Aorta (tissue), 5 donors: ENCODE measurements around the gene MMEL1. TPM values are rescaled to one million over a fixed set of nuclear protein-coding genes. Genes with fewer than 3 reads are reported as not detected.

Source experiments
- ATAC-seq: fragments of 200-7000 bp; cut with Tn5 transposase; one replicate; pipeline ENCODE4 v1.9.1; 2022; ENCODE audit warnings: moderate library complexity; ENCODE audit not compliant: low FRiP score
- DNase-seq, 2 donors: peaks; one replicate each; pipeline ENCODE4 v3.0.0-alpha.2; 2020
- H3K27ac ChIP-seq, 2 donors: one replicate each; pipeline ENCODE4 v1.5.1; 2013; ENCODE audit warnings: low read length in 2 of 2, mild to moderate bottlenecking in 2 of 2, moderate library complexity in 2 of 2, control low read depth in 1 of 2, inconsistent platforms in 1 of 2, low read depth in 1 of 2
- H3K27me3 ChIP-seq, 2 donors: one replicate each; pipeline ENCODE4 v1.6.1; 2013; ENCODE audit warnings: control low read depth in 1 of 2, low read length in 1 of 2, mild to moderate bottlenecking in 1 of 2, moderate library complexity in 1 of 2; ENCODE audit not compliant: insufficient read depth in 2 of 2, control insufficient read depth in 1 of 2
- H3K36me3 ChIP-seq, 2 donors: one replicate each; pipeline ENCODE4 v1.6.1; 2013; ENCODE audit warnings: control low read depth in 1 of 2, low read length in 1 of 2, mild to moderate bottlenecking in 1 of 2; ENCODE audit not compliant: insufficient read depth in 2 of 2, control insufficient read depth in 1 of 2
- H3K4me1 ChIP-seq, 2 donors: one replicate each; pipeline ENCODE4 v1.6.1; 2013; ENCODE audit warnings: low read length in 2 of 2, control low read depth in 1 of 2, mild to moderate bottlenecking in 1 of 2, moderate library complexity in 1 of 2; ENCODE audit not compliant: insufficient read depth in 2 of 2, control insufficient read depth in 1 of 2
- H3K4me3 ChIP-seq, 2 donors: one replicate each; pipeline ENCODE4 v1.5.1; 2013; ENCODE audit warnings: low read length in 2 of 2, control low read depth in 1 of 2, mild to moderate bottlenecking in 1 of 2
- H3K9me3 ChIP-seq: one replicate; pipeline ENCODE4 v1.6.1; 2013; ENCODE audit warnings: mild to moderate bottlenecking, low read length; ENCODE audit not compliant: control insufficient read depth
- WGBS, 2 donors: extraction: QIAGEN DNeasy Blood & Tissue Kit; methylation state at CpG; one replicate each; pipeline ENCODE4 v1.1.7; 2013; 5-methylcytosine and 5-hydroxymethylcytosine counted together
- intact Hi-C, 2 donors: fragments of 100-400 bp; cut with DNase I; formaldehyde crosslinking; loops; one replicate each; pipeline versions ENCODE4 v1.14.2 to v1.15.0; 2022
- polyA plus RNA-seq, 2 donors: library from polyadenylated mRNA; stranded (reverse); fragments of 200-250 nt; gene quantifications; one replicate each; pipeline ENCODE4 v1.2.3, GENCODE V29; 2013
- total RNA-seq, 2 donors: library from RNA; stranded (reverse); fragmentation: NEBNext Ultra II Directional; extraction: Animal tissue kit (Norgen Biotek cat#: 25700); gene quantifications; one replicate each; pipeline ENCODE4 v1.2.1, GENCODE V29; 2021
- donor health status: healthy with polysubstance abuse.
- donor health status: Bipolar disorder and iron deficiency.
- donor health status: DM: no; HTN: no; CAD: no.
- donor health status: DM: no; HTN: no; CAD: no.
- donor health status: DM: yes; HTN: yes; CAD: no.

MMEL1 gene
- total and polyA plus RNA-seq, 4 donors = 0.63 to 2.4 (median 1.4) TPM

DNA sequence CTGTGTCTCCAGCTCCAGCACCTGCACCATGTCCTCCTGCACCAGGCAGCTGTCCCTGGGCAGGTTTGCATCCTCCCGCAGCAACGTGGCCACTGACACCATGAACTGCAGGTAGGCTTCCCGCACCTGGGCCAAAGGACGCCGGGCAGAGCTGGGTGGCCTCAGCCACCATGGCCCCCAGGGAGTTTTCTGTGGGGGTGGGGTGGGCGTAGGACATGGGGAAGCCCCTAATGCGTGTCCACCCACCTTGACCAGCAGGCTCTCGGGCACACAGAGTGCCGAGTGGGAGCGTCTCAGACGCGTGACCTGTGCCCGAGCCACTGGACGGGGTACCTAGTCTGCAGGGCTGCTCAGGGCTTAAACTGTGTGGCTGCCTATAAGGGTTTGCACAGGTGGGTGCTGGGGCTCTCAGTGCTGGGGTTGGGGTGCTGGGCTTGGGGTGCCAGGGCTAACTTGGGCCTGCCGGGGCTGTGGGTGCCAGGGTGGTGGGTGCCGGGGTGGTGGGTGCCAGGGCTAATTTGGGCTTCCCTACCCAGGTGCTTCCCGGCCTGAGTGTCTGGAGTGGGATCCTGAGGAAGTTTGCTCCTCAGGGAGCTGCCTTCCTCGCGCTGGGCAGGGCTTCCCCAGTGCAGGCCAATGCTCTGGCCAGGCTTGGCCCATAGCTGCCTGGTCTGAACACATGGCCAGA lies 28.5 kb downstream of the MMEL1 start:
- intact Hi-C loops = no loop called here
- H3K27me3 ChIP-seq = no peaks in the 10 kb centered on the region
- WGBS, 2 donors = 83 to 91% methylated on average over 19 of the region's 19 CpGs
- DNase-seq = peak in 1 of 2 donors; percentile 57
- H3K27ac ChIP-seq = no peak overlapping the region
- no peaks in the 10 kb centered on the region for H3K4me1 ChIP-seq
- H3K4me3 ChIP-seq = no peak overlapping the region
- no peaks in the 10 kb centered on the region for H3K9me3 ChIP-seq
- no peaks in the 10 kb centered on the region for H3K36me3 ChIP-seq
- no peak for ATAC-seq

- intact Hi-C loops = no loop called here
- Histone ChIP-seq H3K4me3 (no peak overlapping the region), H3K36me3 (no peaks in the 10 kb centered on the region), H3K27ac (no peak overlapping the region), H3K4me1 (no peaks in the 10 kb centered on the region), H3K27me3 (no peaks in the 10 kb centered on the region), H3K9me3 (no peaks in the 10 kb centered on the region)
- 85 to 86% methylated on average over 25 of the region's 25 CpGs for WGBS, 2 donors
- DNase-seq (peak in 1 of 2 donors; percentile 73), ATAC-seq (no peak)
Observed at GRCh38 chr1:2603521-2604155, 29.2 kb downstream of the MMEL1 start.

DNA sequence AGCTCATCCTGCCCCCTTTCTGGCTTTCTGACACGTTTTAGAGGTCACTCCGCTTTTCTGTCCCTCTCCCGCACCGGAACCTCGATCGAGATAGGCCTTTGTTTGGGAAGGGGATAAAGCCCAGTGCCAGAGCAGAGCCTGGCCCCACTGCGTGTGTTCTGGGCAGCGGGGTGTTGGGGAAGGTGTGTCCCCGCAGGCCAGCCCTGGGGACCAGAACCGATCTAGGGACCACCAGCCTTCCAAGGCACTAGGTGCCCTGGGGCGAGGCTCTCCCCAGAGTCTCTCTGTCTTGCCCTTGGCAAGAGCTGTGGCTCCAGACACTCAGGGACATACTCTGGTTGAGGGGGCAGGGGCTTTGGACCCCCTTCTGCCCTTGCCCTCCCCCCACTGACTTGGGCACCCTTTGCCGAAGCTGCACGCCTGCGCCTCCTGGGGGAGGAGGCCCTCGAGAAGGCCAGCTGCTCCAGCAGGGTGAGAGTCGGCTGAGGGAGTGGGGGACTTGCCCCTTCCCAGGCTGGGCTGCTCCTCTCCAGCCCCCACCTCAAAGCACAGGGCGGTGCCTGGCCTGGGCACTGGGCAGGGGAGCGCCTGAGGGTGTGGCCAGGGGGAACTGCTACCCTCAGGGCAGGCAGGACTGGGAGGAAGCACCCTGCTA lies 29.8 kb downstream of the MMEL1 start:
- no peaks in the 10 kb centered on the region for H3K36me3 ChIP-seq
- H3K4me1 ChIP-seq = no peaks in the 10 kb centered on the region
- WGBS, 2 donors = 79 to 82% methylated on average over 17 to 18 of the region's 18 CpGs
- intact Hi-C loops = no loop called here
- H3K9me3 ChIP-seq = no peaks in the 10 kb centered on the region
- H3K4me3 ChIP-seq = no peak overlapping the region
- H3K27me3 ChIP-seq = no peaks in the 10 kb centered on the region
- H3K27ac ChIP-seq = no peak overlapping the region
- peak; percentile 35 for ATAC-seq
- peak in 1 of 2 donors; percentile 44 for DNase-seq

DNA sequence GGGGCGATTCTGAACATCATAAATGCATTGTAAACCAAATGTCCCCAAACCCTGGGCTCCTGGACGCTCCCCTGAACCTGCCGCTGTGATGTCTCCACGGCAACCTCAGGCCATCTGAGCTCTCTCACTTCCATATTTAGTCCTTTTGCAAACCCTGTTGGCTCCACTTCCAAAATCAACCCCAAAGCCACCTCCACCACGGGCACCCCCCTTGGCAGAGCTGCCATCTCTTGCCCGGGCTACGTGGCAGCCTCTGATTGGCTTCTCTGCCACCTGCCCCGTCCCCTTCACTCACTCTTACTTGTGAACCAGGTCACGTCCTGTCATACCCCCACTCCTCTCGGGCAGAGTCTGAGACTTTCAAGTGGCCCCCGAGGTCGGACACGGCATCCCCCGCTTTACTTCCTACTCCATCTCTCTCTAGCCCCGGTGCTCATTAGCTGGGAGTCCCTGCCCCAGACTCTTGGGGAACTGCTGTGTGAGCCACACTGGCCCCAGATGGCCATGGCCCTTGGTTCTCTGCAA lies 30.4 kb downstream of the MMEL1 start:
- peak; percentile 37 to 45 for DNase-seq
- no peak for ATAC-seq
- no peaks in the 10 kb centered on the region for H3K4me1 ChIP-seq
- no peaks in the 10 kb centered on the region for H3K9me3 ChIP-seq
- H3K36me3 ChIP-seq = no peaks in the 10 kb centered on the region
- no peak overlapping the region for H3K27ac ChIP-seq
- H3K4me3 ChIP-seq = no peak overlapping the region
- intact Hi-C loops = no loop called here
- H3K27me3 ChIP-seq = no peaks in the 10 kb centered on the region
- WGBS, 2 donors = 79 to 81% methylated on average over 15 of the region's 15 CpGs

- DNase-seq (peak in 1 of 2 donors; percentile 39), ATAC-seq (no peak)
- H3K27me3 ChIP-seq = no peaks in the 10 kb centered on the region
- intact Hi-C loops = no loop called here
- H3K9me3 ChIP-seq = no peaks in the 10 kb centered on the region
- 87 to 90% methylated on average over 18 of the region's 18 CpGs for WGBS, 2 donors
- no peak overlapping the region for H3K27ac ChIP-seq
- no peaks in the 10 kb centered on the region for H3K4me1 ChIP-seq
- H3K4me3 ChIP-seq = no peak overlapping the region
- no peaks in the 10 kb centered on the region for H3K36me3 ChIP-seq
Observed at GRCh38 chr1:2601721-2602303, 31.0 kb downstream of the MMEL1 start.

DNA sequence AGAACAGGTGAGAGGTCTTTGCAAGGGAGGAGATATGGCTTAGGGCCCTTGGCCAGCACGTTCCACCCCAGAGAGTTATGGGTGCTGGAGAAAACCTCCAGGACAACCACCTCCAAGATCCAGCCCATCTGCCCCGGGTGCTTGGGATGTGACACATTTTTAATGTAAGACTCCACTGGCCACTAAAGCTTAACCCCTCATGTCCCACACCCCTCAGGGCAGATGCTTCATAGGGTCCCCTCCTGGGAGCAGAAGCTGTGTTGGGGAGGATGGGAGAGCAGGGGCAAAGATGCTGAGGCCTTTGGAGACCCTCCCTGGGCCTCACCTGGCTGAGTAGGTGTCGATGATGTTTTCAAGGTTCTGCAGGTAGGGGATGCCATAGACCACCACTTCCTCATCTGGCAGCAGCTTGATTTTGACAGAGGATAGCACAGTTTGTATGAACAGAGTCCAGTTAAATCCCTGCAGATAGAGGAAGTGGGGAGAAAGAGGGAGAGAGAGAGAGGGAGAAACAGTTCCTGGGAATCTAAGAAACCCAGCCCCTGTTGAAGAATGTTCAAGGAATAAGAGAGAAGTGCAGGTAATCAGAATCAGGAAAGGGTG lies 34.4 kb downstream of the MMEL1 start:
- no peak for DNase-seq
- intact Hi-C loops = no loop called here
- 76 to 77% methylated on average over 3 of the region's 3 CpGs for WGBS, 2 donors
- no peak for ATAC-seq
- H3K27me3 ChIP-seq = no peaks in the 10 kb centered on the region
- H3K36me3 ChIP-seq = no peaks in the 10 kb centered on the region
- H3K4me3 ChIP-seq = no peak overlapping the region
- H3K4me1 ChIP-seq = no peaks in the 10 kb centered on the region
- no peak overlapping the region for H3K27ac ChIP-seq
- no peaks in the 10 kb centered on the region for H3K9me3 ChIP-seq

DNA sequence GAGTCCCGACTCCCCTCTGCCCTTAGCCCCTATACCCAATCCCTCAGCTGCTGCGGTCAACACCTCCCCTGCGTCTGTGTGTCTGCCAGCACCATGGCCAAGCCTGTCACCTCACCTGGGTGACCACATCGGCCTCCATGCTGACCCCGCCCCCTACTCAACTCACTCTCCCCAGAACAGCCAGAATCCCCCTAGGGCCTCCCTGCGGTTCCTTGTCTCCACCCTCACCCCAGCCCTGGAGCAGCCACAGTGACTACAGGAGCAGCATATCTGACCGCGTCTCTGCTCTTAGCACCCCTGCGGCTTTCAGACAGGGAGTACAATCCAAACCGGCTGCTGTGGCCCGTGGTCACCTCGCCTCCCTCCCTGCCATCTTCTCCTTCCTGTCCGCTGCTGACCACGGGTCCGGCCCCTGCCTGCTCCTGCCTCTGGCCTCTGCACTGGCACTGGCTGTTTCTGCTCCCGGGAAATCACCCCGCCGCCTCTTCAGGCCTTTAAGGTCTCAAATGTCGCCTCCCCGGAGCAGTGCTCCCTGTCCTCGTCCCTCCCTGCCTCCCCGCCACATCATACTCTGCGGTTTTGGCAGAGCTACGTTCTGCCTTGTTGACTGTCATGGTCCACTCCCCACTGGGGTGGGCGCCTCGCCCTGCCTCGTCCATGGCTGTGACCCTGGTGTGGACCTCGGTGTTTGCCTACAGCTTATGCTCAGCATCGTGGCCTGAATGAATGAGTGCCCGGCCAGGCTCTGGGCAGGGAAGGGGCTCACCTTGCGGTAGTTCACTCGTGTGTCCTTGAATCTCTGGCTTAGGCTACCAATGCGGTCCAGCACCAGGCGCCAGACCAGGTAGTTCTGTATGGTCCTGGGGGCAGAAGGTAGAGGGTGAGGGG lies 35.1 kb downstream of the MMEL1 start:
- ATAC-seq = no peak
- no peaks in the 10 kb centered on the region for H3K36me3 ChIP-seq
- H3K4me1 ChIP-seq = no peaks in the 10 kb centered on the region
- H3K27me3 ChIP-seq = no peaks in the 10 kb centered on the region
- intact Hi-C loops = no loop called here
- no peak overlapping the region for H3K4me3 ChIP-seq
- H3K9me3 ChIP-seq = no peaks in the 10 kb centered on the region
- 75 to 77% methylated on average over 34 of the region's 34 CpGs for WGBS, 2 donors
- peak; percentile 24 to 66 for DNase-seq
- no peak overlapping the region for H3K27ac ChIP-seq
